HepG2 (cell line): ENCODE data around the gene UBFD1. TPM values are rescaled to one million over a fixed set of nuclear protein-coding genes. Genes with fewer than 3 reads are reported as not detected.

Source experiments
- ATAC-seq: fragments of 200-7000 bp; cut with Tn5 transposase; 3 replicates; pipeline ENCODE4 v1.9.1; 2020; ENCODE audit warnings: mild to moderate bottlenecking, moderate library complexity
- BruUV-seq: library from RNA; stranded (reverse); fragments of 400-500 nt; replicated peaks from 2 replicates; lab custom pipeline; 2021; lab: Mats Ljungman, UMichigan
- CTCF ChIA-PET: fragments of 300-600 bp; formaldehyde crosslinking; extraction: SDS; loops from one replicate; lab custom pipeline; 2021; ENCODE audit warnings: low total read pairs, inconsistent platforms, low intra/inter-chr PET ratio; lab: Yijun Ruan, JAX
- POLR2A ChIA-PET: fragments of 350-600 bp; sonication (Branson Sonifier 250); formaldehyde crosslinking; loops from one replicate; lab custom pipeline; 2020; ENCODE audit warnings: antibody characterized with exemption, inconsistent platforms; lab: Yijun Ruan, JAX
- DNase-seq: peaks from one replicate; pipeline ENCODE4 v3.0.0-alpha.2; 2015; ENCODE audit warnings: low spot score
- FAIRE-seq: peaks from 3 replicates; lab custom pipeline; 2011; peaks lifted over from hg19 to GRCh38; lab: Jason Lieb, UNC
- H2AFZ ChIP-seq: one replicate; pipeline ENCODE4 v1.6.1; 2011; ENCODE audit warnings: low read length, inconsistent platforms
- H3K27ac ChIP-seq: fragments of 300-600 bp; 3 replicates; pipeline ENCODE4 v1.8.0; 2011; ENCODE audit warnings: mixed run types, mild to moderate bottlenecking, mixed read lengths, low read length, inconsistent platforms; ENCODE audit not compliant: insufficient read depth; ENCODE audit errors: extremely low read length
- H3K27me3 ChIP-seq, 2 experiments: fragments of 200-600 bp in 1 of 2; 2 replicates in 1 of 2; 3 replicates in 1 of 2; pipeline versions ENCODE4 v1.6.0 to v1.8.0; 2011; ENCODE audit warnings: low read length in 2 of 2, mild to moderate bottlenecking in 2 of 2, moderate library complexity in 2 of 2, inconsistent platforms in 1 of 2; ENCODE audit not compliant: insufficient read depth in 2 of 2, control insufficient read depth in 1 of 2
- H3K36me3 ChIP-seq, 2 experiments: fragments of 200-600 bp in 1 of 2; replicated peaks in 1 of 2; 2 replicates in 1 of 2; 3 replicates in 1 of 2; pipeline versions ENCODE4 v1.5.1 to v1.8.0; 2011; ENCODE audit warnings: low read length in 2 of 2, inconsistent platforms in 1 of 2; ENCODE audit not compliant: insufficient read depth in 2 of 2, control insufficient read depth in 1 of 2
- H3K4me1 ChIP-seq: 2 replicates; pipeline ENCODE4 v1.5.1; 2012; ENCODE audit warnings: low read length, inconsistent platforms; ENCODE audit not compliant: insufficient read depth
- H3K4me2 ChIP-seq: 2 replicates; pipeline ENCODE4 v1.6.0; 2011; ENCODE audit warnings: low read depth, low read length, inconsistent platforms
- H3K4me3 ChIP-seq, 3 experiments: fragments of 200-600 bp in 1 of 3; sonication (generic), shearing (Covaris generic) in 1 of 3; replicated peaks in 1 of 3; 2 replicates each; pipeline ENCODE4 v1.5.1; 2011 to 2016; ENCODE audit warnings: low read length in 3 of 3, inconsistent platforms in 2 of 3, low read depth in 2 of 3, mild to moderate bottlenecking in 2 of 3, control low read depth in 1 of 3, mixed read lengths in 1 of 3; ENCODE audit not compliant: insufficient read depth in 1 of 3
- H3K79me2 ChIP-seq: one replicate; pipeline ENCODE4 v1.6.1; 2011; ENCODE audit warnings: low read length, inconsistent platforms; ENCODE audit not compliant: insufficient read depth
- H3K9ac ChIP-seq: 2 replicates; pipeline ENCODE4 v1.6.0; 2011; ENCODE audit warnings: mild to moderate bottlenecking, low read depth, low read length, inconsistent platforms; ENCODE audit not compliant: insufficient read depth
- H3K9me3 ChIP-seq: 2 replicates; pipeline ENCODE4 v1.5.1; 2012; ENCODE audit warnings: mild to moderate bottlenecking, low read length
- H4K20me1 ChIP-seq: 2 replicates; pipeline ENCODE4 v1.6.0; 2011; ENCODE audit warnings: inconsistent platforms, mild to moderate bottlenecking, low read length, moderate library complexity; ENCODE audit not compliant: insufficient read depth
- FOXA3 ChIP-seq: IDR thresholded peaks from 2 replicates; pipeline ENCODE4 v1.6.1; 2016; ENCODE audit warnings: missing genetic modification reagents, missing compliant biosample characterization
- GFI1 ChIP-seq: sonication (generic); formaldehyde crosslinking; IDR thresholded peaks from 2 replicates; pipeline ENCODE4 v1.5.0; 2020; ENCODE audit warnings: missing genetic modification reagents, mild to moderate bottlenecking, borderline replicate concordance
- NCOA2 ChIP-seq: sonication (generic); formaldehyde crosslinking; IDR thresholded peaks from 2 replicates; pipeline ENCODE4 v1.8.0; 2022; ENCODE audit warnings: inconsistent platforms
- NFYC ChIP-seq: IDR thresholded peaks from 2 replicates; pipeline ENCODE4 v1.6.1; 2016; ENCODE audit warnings: missing genetic modification reagents, missing compliant biosample characterization
- PRDM15 ChIP-seq: sonication (generic); formaldehyde crosslinking; IDR thresholded peaks from 2 replicates; pipeline ENCODE4 v1.4.0; 2020; ENCODE audit warnings: missing genetic modification reagents
- RBFOX2 ChIP-seq: fragments of 200-400 bp; formaldehyde crosslinking; IDR thresholded peaks from 2 replicates; pipeline ENCODE4 v1.6.1; 2017; ENCODE audit warnings: low read depth, mild to moderate bottlenecking, low read length
- RBM22 ChIP-seq: fragments of 200-400 bp; formaldehyde crosslinking; optimal IDR thresholded peaks from 2 replicates; pipeline ENCODE3; 2017; ENCODE audit warnings: mild to moderate bottlenecking, low read length, moderate library complexity
- SATB2 ChIP-seq: sonication (generic); formaldehyde crosslinking; IDR thresholded peaks from 2 replicates; pipeline ENCODE4 v1.5.0; 2020; ENCODE audit warnings: missing genetic modification reagents
- SCMH1 ChIP-seq: sonication (generic); formaldehyde crosslinking; IDR thresholded peaks from 2 replicates; pipeline ENCODE4 v1.9.0; 2021; ENCODE audit warnings: missing genetic modification reagents, mild to moderate bottlenecking, borderline replicate concordance
- SMARCC2 ChIP-seq: fragments of 450-650 bp; IDR thresholded peaks from 2 replicates; pipeline ENCODE4 v1.6.1; 2017; ENCODE audit warnings: antibody characterized with exemption, mild to moderate bottlenecking
- ZMYM2 ChIP-seq: sonication (generic); formaldehyde crosslinking; IDR thresholded peaks from 2 replicates; pipeline ENCODE4 v1.8.0; 2022; ENCODE audit warnings: mild to moderate bottlenecking, missing genetic modification reagents
- WGBS: methylation state at CpG from one replicate; pipeline ENCODE4 v1.1.6; 2017; ENCODE audit warnings: low lambda C conversion rate; 5-methylcytosine and 5-hydroxymethylcytosine counted together
- in situ Hi-C: cut with HindIII; loops from 2 replicates; pipeline ENCODE4 v1.10.0; 2017; ENCODE audit warnings: low pct_unique_long_range_greater_than_20kb; ENCODE audit not compliant: extremely low pct_ligation_motif_present
- intact Hi-C: fragments of 100-400 bp; cut with micrococcal nuclease; formaldehyde crosslinking; loops from one replicate; pipeline ENCODE4 v1.10.0; 2022; ENCODE audit not compliant: unreplicated experiment
- polyA plus RNA-seq, 8 experiments: library from polyadenylated mRNA; depleted of rRNA in 3 of 8; stranded (reverse) in 7 of 8; unstranded in 1 of 8; fragments of >200 nt; fragmentation: Illumina TruSeq in 4 of 8; extraction: Trizol in 4 of 8; gene quantifications; 2 replicates each; pipeline versions ENCODE4 v1.2.1 to v1.2.3, GENCODE V29; 2011 to 2016; ENCODE audit warnings: low read depth in 4 of 8, missing spikeins in 1 of 8, mixed read lengths in 1 of 8; ENCODE audit not compliant: insufficient read depth in 1 of 8
- total RNA-seq, 5 experiments: library from RNA; depleted of rRNA; stranded (reverse); fragments of >200 nt; fragmentation: Illumina TruSeq; extraction: Trizol; gene quantifications; 2 replicates each; pipeline ENCODE4 v1.2.3, GENCODE V29; 2016; ENCODE audit warnings: low read depth in 1 of 5
- TF ChIP-seq, protein P1 (sequence below): IDR thresholded peaks from 2 replicates; pipeline ENCODE4 v1.6.1; 2016; ENCODE audit warnings: low read depth
- TF ChIP-seq, protein P2 (sequence below): sonication (generic); formaldehyde crosslinking; IDR thresholded peaks from 2 replicates; pipeline ENCODE4 v1.5.0; 2020; ENCODE audit warnings: mild to moderate bottlenecking, missing genetic modification reagents, moderate library complexity

UBFD1 gene
- total and polyA plus RNA-seq, 2 of the 13 experiments (the other 11 are each of a cell fraction or from before 2014, with no cell fraction given) = 100 to 111 TPM

DNA sequence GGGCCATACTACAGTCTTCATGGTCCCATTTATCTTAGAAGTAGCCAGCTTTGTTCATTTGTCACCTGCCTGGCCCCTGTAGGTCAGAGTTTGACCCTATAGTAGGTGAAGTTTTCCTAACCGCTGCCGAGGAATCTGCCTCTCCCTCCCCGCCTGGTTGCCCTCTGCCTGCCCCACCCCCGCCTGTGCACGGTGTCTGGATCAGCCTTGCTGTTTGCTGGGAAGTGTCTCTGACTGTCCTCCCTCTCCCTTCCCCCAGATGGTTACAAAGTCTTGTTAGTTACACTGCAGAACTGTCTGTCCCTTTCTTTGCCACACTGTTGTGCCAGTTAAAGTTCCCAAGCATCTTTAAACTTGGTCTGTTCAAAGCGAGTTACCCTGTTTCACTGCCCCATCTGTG, 5.7 kb downstream of the UBFD1 start (continued):
- TF ChIP-seq, protein P1, sequence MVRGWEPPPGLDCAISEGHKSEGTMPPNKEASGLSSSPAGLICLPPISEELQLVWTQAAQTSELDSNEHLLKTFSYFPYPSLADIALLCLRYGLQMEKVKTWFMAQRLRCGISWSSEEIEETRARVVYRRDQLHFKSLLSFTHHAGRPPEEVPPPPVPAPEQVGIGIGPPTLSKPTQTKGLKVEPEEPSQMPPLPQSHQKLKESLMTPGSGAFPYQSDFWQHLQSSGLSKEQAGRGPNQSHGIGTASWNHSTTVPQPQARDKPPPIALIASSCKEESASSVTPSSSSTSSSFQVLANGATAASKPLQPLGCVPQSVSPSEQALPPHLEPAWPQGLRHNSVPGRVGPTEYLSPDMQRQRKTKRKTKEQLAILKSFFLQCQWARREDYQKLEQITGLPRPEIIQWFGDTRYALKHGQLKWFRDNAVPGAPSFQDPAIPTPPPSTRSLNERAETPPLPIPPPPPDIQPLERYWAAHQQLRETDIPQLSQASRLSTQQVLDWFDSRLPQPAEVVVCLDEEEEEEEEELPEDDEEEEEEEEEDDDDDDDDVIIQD = no peak
- no peak for TF ChIP-seq NCOA2
- TF ChIP-seq SCMH1 (CRISPR knock-in tag) = no peak
- TF ChIP-seq GFI1 (CRISPR knock-in tag) = no peak

DNA sequence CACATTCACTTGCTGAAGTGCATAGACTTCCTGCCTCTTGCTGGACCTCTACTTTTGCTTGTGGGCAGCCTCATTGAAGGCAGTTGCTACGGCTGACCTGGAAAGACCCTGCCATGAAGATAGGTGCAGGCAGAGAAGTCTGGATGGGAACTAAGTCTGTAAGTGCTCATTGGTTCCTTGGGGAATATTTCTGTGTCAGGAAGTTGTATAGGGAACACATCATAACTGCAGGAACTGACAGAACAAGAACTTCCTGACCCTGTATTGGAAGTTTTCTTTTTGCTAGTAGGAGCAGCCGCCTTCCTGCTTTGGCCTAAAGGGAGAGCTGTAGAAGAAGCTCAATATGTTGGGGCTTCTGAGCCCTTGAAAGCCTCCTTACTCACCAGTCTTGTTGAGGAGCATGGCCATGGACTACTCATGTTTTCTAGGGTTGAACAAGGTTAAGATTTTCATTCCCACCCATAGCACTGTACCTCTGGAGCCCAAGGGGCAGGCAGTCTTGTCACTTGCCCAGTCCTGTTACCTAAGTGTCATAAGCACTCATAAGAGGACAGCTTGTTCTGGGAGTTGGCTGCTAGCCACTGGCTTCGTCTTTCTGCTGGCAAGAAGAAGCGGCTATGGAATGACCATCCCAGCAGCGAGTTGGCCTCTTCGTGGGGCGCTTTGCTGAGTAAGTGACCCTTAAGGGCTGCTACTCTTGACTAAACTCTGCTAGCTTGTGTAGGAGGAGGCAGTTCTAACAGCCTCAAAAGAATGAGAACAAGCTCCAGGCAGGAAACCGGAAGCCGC, 7.2 kb downstream of the UBFD1 start:
- Histone ChIP-seq H3K9me3 (no peaks in the 10 kb centered on the region), H3K4me2 (no peak overlapping the region), H3K4me1 (peaks cover 13% of the 10 kb centered on the region), H4K20me1 (peaks cover 10% of the 10 kb centered on the region; the same call in 1 of the 2 replicates), H3K27me3 (no peaks in the 10 kb centered on the region), H3K27ac (no peak overlapping the region), H3K79me2 (peaks cover 22% of the 10 kb centered on the region), H3K9ac (no peak overlapping the region), H3K36me3 (peaks cover 59 to 97% of the 10 kb centered on the region in 2 experiments), H2AFZ (no peak overlapping the region), H3K4me3 (no peak overlapping the region)
- ATAC-seq = no peak
- no peak for FAIRE-seq
- in situ Hi-C loops = no loop called here
- ChIA-PET POLR2A (no interaction called here), CTCF (no interaction called here)
- no TSS peak for BruUV-seq
- DNase-seq = no peak
- WGBS = 100% methylated on average over 9 of the region's 9 CpGs
- intact Hi-C loops = no loop called here
- TF ChIP-seq SATB2 (CRISPR knock-in tag) = no peak
- TF ChIP-seq RBM22 = peak; percentile 53
- no peak for TF ChIP-seq PRDM15 (CRISPR knock-in tag)
- TF ChIP-seq ZMYM2 = no peak
- TF ChIP-seq, protein P2, sequence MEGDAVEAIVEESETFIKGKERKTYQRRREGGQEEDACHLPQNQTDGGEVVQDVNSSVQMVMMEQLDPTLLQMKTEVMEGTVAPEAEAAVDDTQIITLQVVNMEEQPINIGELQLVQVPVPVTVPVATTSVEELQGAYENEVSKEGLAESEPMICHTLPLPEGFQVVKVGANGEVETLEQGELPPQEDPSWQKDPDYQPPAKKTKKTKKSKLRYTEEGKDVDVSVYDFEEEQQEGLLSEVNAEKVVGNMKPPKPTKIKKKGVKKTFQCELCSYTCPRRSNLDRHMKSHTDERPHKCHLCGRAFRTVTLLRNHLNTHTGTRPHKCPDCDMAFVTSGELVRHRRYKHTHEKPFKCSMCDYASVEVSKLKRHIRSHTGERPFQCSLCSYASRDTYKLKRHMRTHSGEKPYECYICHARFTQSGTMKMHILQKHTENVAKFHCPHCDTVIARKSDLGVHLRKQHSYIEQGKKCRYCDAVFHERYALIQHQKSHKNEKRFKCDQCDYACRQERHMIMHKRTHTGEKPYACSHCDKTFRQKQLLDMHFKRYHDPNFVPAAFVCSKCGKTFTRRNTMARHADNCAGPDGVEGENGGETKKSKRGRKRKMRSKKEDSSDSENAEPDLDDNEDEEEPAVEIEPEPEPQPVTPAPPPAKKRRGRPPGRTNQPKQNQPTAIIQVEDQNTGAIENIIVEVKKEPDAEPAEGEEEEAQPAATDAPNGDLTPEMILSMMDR (CRISPR knock-in tag) = no peak
- TF ChIP-seq SMARCC2 = no peak
- no peak for TF ChIP-seq FOXA3 (CRISPR knock-in tag)
- 0 out of 2 replicates have a peak, but pooled peaks have one; percentile 39 for TF ChIP-seq RBFOX2
- no peak for TF ChIP-seq NFYC (CRISPR knock-in tag)
